Neural crest cell (in vitro differentiated cells): ENCODE results near the gene PABPN1. TPM values are rescaled to one million over a fixed set of nuclear protein-coding genes. Genes with fewer than 3 reads are reported as not detected.
A peak's percentile ranks its signal among the peaks of the same experiment; 100 is the strongest.

ENCODE experiments used
- DNase-seq: peaks from one replicate; pipeline ENCODE4 v3.0.0; 2021; ENCODE audit warnings: low read depth, mixed read lengths, low spot score
- H3K27ac Mint-ChIP-seq: one replicate; pipeline ENCODE4 v1.8.0; 2021; ENCODE audit warnings: mild to moderate bottlenecking, mixed read lengths; ENCODE audit not compliant: unreplicated experiment
- H3K27me3 Mint-ChIP-seq: 2 replicates; pipeline ENCODE4 v1.8.0; 2021; ENCODE audit warnings: low read depth, mild to moderate bottlenecking, mixed read lengths
- H3K36me3 Mint-ChIP-seq: 2 replicates; pipeline ENCODE4 v1.8.0; 2021; ENCODE audit warnings: low read depth, mild to moderate bottlenecking, mixed read lengths
- H3K4me1 Mint-ChIP-seq: 2 replicates; pipeline ENCODE4 v1.8.0; 2021; ENCODE audit warnings: mixed read lengths
- H3K4me3 Mint-ChIP-seq: one replicate; pipeline ENCODE4 v1.8.0; 2021; ENCODE audit warnings: mild to moderate bottlenecking, mixed read lengths
- H3K9me3 Mint-ChIP-seq: 2 replicates; pipeline ENCODE4 v1.8.0; 2021; ENCODE audit warnings: mixed read lengths
- CTCF ChIP-seq: fragments of 200-600 bp; sonication (generic); conservative IDR thresholded peaks from 2 replicates; pipeline ENCODE4 v1.5.0; 2021; ENCODE audit warnings: antibody characterized with exemption, mild to moderate bottlenecking
- total RNA-seq: library from RNA; stranded (reverse); gene quantifications from 2 replicates; pipeline ENCODE4 v1.2.1, GENCODE V29; 2021

Gene PABPN1
- total RNA-seq, 1 donor from 2014 or later, result 379 TPM

GRCh38 chr14:23306412-23307145 is 14.7 kb upstream of the PABPN1 start, which contains the start of gene BCL2L2:
Gene BCL2L2 (plus strand): TSS chr14:23306833. CDS start chr14:23307768, 935 bp downstream.
- peak; percentile 76 for DNase-seq
- Mint-ChIP-seq H3K27me3 (no peaks in the 10 kb centered on the region), H3K4me3 (peak within 1 kb of the TSS; percentile 93), H3K36me3 (no peaks in the 10 kb centered on the region), H3K4me1 (peaks cover 42% of the 10 kb centered on the region), H3K9me3 (no peaks in the 10 kb centered on the region), H3K27ac (peak within 1 kb of the TSS; percentile 96)
- no peak for TF ChIP-seq CTCF

- DNase-seq, result no peak
- no peak for TF ChIP-seq CTCF
- Mint-ChIP-seq H3K27ac (peak overlapping the region; percentile 96), H3K36me3 (no peaks in the 10 kb centered on the region), H3K4me3 (peak overlapping the region; percentile 93), H3K4me1 (peaks cover 42% of the 10 kb centered on the region), H3K27me3 (no peaks in the 10 kb centered on the region), H3K9me3 (no peaks in the 10 kb centered on the region)
Observed at GRCh38 chr14:23307146-23307530, 14.1 kb upstream of the PABPN1 start.

- no peak for TF ChIP-seq CTCF
- no peak overlapping the region for H3K27ac Mint-ChIP-seq
- DNase-seq, result no peak
- H3K4me3 Mint-ChIP-seq, result peak overlapping the region; percentile 93
- H3K36me3 Mint-ChIP-seq, result no peaks in the 10 kb centered on the region
- H3K27me3 Mint-ChIP-seq, result no peaks in the 10 kb centered on the region
- no peaks in the 10 kb centered on the region for H3K9me3 Mint-ChIP-seq
- peaks cover 37% of the 10 kb centered on the region for H3K4me1 Mint-ChIP-seq
Observed at GRCh38 chr14:23307687-23308644, 13.3 kb upstream of the PABPN1 start.

- DNase-seq, result no peak
- no peaks in the 10 kb centered on the region for H3K36me3 Mint-ChIP-seq
- TF ChIP-seq CTCF, result no peak
- peak overlapping the region; percentile 78 for H3K27ac Mint-ChIP-seq
- H3K4me1 Mint-ChIP-seq, result peaks cover 33% of the 10 kb centered on the region
- H3K9me3 Mint-ChIP-seq, result no peaks in the 10 kb centered on the region
- H3K4me3 Mint-ChIP-seq, result peak overlapping the region; percentile 66
- H3K27me3 Mint-ChIP-seq, result no peaks in the 10 kb centered on the region
Observed at GRCh38 chr14:23308721-23309445, 12.4 kb upstream of the PABPN1 start.

- H3K9me3 Mint-ChIP-seq, result no peaks in the 10 kb centered on the region
- H3K27me3 Mint-ChIP-seq, result no peaks in the 10 kb centered on the region
- H3K4me3 Mint-ChIP-seq, result no peak overlapping the region
- no peak for DNase-seq
- H3K36me3 Mint-ChIP-seq, result no peaks in the 10 kb centered on the region
- H3K27ac Mint-ChIP-seq, result no peak overlapping the region
- no peak for TF ChIP-seq CTCF
- H3K4me1 Mint-ChIP-seq, result peaks cover 29% of the 10 kb centered on the region
Observed at GRCh38 chr14:23310546-23310945, 10.7 kb upstream of the PABPN1 start.
